Activated T-helper 9 cell treated with anti-CD3 and anti-CD28 coated beads, Interleukin-2, amount 50 U/mL, for 16 hours (primary cell): Measurements from ENCODE around the gene OR6C65.

Experiments used
- DNase-seq: peaks from one replicate; pipeline ENCODE4 v3.0.0-alpha.2; 2020; ENCODE audit warnings: low read depth

OR6C65 gene

GRCh38 chr12:55446326-55446725 is 46.0 kb downstream of the OR6C65 start:
- DNase-seq, result no peak

GRCh38 chr12:55448825-55449224 is 48.5 kb downstream of the OR6C65 start:
- no peak for DNase-seq
